Transverse colon (tissue), 4 donors: ENCODE measurements around the gene SHH.

ENCODE experiments used
- CTCF ChIP-seq, 5 experiments: fragments of 200-600 bp in 3 of 5; fragments of 450-650 bp in 2 of 5; sonication (generic) in 3 of 5; IDR thresholded peaks; 1 replicate in 2 of 5; 2 replicates in 3 of 5; pipeline ENCODE4 v1.5.1; 2016 to 2017; ENCODE audit warnings: antibody characterized with exemption in 5 of 5, inconsistent platforms in 3 of 5, mild to moderate bottlenecking in 2 of 5, moderate library complexity in 1 of 5
- EP300 ChIP-seq: sonication (generic); formaldehyde crosslinking; IDR thresholded peaks from one replicate; pipeline ENCODE4 v1.6.1; 2017; ENCODE audit warnings: antibody characterized with exemption, low read depth
- POLR2A ChIP-seq: fragments of 450-650 bp; IDR thresholded peaks from one replicate; pipeline ENCODE4 v1.6.1; 2016; ENCODE audit warnings: antibody characterized with exemption, mild to moderate bottlenecking, moderate library complexity
- POLR2AphosphoS5 ChIP-seq, 3 donors: sonication (generic); formaldehyde crosslinking; IDR thresholded peaks; one replicate each; pipeline ENCODE4 v1.6.1; 2016; ENCODE audit warnings: antibody characterized with exemption in 3 of 3

GRCh38 chr7:155781433-155781832 lies 30.8 kb downstream of the SHH start:
- TF ChIP-seq CTCF (IDR thresholded peaks at IDR 0.05) (no peak), POLR2A (no peak), POLR2AphosphoS5 (IDR thresholded peaks at IDR 0.05) (no peak), EP300 (no peak)
